BE2C (cell line): ENCODE results near the gene MBP.

Experiments used
- DNase-seq: peaks from one replicate; pipeline ENCODE4 v3.0.0-alpha.2; 2020
- H3K27me3 ChIP-seq: fragments of 250-450 bp; sonication (Bioruptor Pico); 2 replicates; pipeline ENCODE4 v1.5.1; 2020; ENCODE audit warnings: mild to moderate bottlenecking
- H3K36me3 ChIP-seq: fragments of 250-450 bp; sonication (Bioruptor Pico); 2 replicates; pipeline ENCODE4 v1.5.1; 2020; ENCODE audit warnings: mild to moderate bottlenecking
- H3K4me1 ChIP-seq: fragments of 250-450 bp; sonication (Bioruptor Pico); 2 replicates; pipeline ENCODE4 v1.5.1; 2020
- H3K4me3 ChIP-seq: 2 replicates; pipeline ENCODE4 v1.5.1; 2011; ENCODE audit warnings: low read depth, low read length
- H3K9me3 ChIP-seq: fragments of 250-450 bp; sonication (Bioruptor Pico); 2 replicates; pipeline ENCODE4 v1.5.1; 2020
- TF ChIP-seq, protein P1 (sequence below): IDR thresholded peaks from 2 replicates; pipeline ENCODE4 v1.5.1; 2012; ENCODE audit warnings: mild to moderate bottlenecking, low read depth, low read length

The MBP gene

GRCh38 chr18:76956648-76957047 lies 175.9 kb downstream of the MBP start:
- Histone ChIP-seq H3K36me3 (no peaks in the 10 kb centered on the region), H3K27me3 (no peaks in the 10 kb centered on the region), H3K4me1 (peaks cover 3% of the 10 kb centered on the region), H3K4me3 (no peak overlapping the region), H3K9me3 (no peaks in the 10 kb centered on the region)
- TF ChIP-seq, protein P1, sequence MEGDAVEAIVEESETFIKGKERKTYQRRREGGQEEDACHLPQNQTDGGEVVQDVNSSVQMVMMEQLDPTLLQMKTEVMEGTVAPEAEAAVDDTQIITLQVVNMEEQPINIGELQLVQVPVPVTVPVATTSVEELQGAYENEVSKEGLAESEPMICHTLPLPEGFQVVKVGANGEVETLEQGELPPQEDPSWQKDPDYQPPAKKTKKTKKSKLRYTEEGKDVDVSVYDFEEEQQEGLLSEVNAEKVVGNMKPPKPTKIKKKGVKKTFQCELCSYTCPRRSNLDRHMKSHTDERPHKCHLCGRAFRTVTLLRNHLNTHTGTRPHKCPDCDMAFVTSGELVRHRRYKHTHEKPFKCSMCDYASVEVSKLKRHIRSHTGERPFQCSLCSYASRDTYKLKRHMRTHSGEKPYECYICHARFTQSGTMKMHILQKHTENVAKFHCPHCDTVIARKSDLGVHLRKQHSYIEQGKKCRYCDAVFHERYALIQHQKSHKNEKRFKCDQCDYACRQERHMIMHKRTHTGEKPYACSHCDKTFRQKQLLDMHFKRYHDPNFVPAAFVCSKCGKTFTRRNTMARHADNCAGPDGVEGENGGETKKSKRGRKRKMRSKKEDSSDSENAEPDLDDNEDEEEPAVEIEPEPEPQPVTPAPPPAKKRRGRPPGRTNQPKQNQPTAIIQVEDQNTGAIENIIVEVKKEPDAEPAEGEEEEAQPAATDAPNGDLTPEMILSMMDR = no peak
- no peak for DNase-seq

DNA sequence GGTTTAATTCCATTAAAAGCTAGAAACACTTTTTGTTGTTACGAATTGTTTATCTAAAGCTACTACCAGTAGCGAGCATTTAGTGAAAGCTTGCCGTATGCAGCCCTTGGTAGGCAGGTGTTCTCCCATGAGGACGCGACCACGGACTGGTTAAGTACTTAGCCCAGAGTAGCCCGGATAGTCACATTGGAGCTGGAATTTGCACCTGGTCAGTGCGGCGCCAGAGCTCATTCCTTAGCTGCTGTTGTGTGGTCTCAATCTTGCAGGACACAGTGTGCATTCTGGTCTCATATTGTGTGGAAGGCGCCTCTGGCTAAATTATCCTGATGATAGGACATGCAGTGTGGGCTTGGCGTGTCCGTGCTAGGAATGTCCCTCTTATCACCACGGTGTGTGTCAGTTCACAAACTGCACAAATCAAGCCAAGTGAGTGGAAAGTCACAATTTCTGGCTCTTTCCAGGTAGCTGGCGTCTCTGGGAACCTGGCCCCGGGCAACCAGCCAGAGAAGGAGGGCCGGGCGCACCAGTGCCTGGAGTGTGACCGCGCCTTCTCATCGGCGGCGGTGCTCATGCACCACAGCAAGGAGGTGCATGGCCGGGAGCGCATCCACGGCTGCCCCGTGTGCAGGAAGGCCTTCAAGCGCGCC lies 176.9 kb downstream of the MBP start:
- TF ChIP-seq, protein P1 = no peak
- Histone ChIP-seq H3K4me3 (no peak overlapping the region), H3K36me3 (no peaks in the 10 kb centered on the region), H3K27me3 (no peaks in the 10 kb centered on the region), H3K4me1 (peaks cover 3% of the 10 kb centered on the region), H3K9me3 (no peaks in the 10 kb centered on the region)
- no peak for DNase-seq

DNA sequence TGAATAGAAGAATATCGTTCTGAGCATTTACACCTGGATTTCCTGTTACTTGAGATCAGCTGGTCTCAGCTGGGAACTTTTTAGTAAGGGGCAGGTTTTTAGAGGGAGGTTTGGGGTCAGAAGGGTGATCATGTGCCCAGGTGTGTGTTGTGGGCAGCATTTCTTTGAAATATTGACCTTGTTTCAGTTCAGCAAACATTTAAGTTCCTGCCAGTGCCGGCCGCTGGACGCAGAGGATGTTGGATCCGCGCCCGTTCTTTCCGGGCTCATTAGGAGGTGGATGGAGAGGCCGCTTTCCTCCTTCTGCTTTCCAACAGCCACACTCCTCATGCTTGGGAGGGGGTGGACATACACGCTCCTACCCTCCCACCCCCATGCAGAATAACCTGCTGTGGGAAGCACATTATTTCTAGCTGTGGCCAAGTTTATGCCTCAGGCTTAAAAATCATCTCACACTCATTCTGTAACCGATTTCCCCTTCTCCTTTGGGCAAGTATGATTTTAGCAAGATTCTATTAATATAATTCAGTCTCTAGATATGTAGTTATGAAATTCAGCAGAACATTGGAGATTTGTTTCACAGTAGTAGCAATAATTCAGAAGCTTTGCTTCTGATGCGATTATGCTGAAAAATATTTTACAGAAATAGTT lies 178.9 kb downstream of the MBP start:
- Histone ChIP-seq H3K9me3 (no peaks in the 10 kb centered on the region), H3K4me3 (no peak overlapping the region), H3K27me3 (no peaks in the 10 kb centered on the region), H3K36me3 (no peaks in the 10 kb centered on the region), H3K4me1 (no peaks in the 10 kb centered on the region; the same call in 1 of the 2 replicates)
- no peak for DNase-seq
- TF ChIP-seq, protein P1 = no peak

- no peak for DNase-seq
- TF ChIP-seq, protein P1 = no peak
- no peaks in the 10 kb centered on the region for H3K36me3 ChIP-seq
- H3K9me3 ChIP-seq = no peaks in the 10 kb centered on the region
- no peaks in the 10 kb centered on the region for H3K4me1 ChIP-seq
- no peak overlapping the region for H3K4me3 ChIP-seq
- no peaks in the 10 kb centered on the region for H3K27me3 ChIP-seq
Measured at GRCh38 chr18:76953156-76953555, 179.4 kb downstream of the MBP start.

GRCh38 chr18:76952747-76953146 lies 179.8 kb downstream of the MBP start:
- TF ChIP-seq, protein P1 = no peak
- Histone ChIP-seq H3K27me3 (no peaks in the 10 kb centered on the region), H3K9me3 (no peaks in the 10 kb centered on the region), H3K36me3 (no peaks in the 10 kb centered on the region), H3K4me1 (no peaks in the 10 kb centered on the region), H3K4me3 (no peak overlapping the region)
- DNase-seq = no peak
